ENCODE data around the gene SVEP1.
"Not testable (repeated sequence)": the region's sequence is repeated elsewhere in the genome, so short reads cannot be mapped to it uniquely, and the experiment has no call there.

Gene SVEP1

DNA sequence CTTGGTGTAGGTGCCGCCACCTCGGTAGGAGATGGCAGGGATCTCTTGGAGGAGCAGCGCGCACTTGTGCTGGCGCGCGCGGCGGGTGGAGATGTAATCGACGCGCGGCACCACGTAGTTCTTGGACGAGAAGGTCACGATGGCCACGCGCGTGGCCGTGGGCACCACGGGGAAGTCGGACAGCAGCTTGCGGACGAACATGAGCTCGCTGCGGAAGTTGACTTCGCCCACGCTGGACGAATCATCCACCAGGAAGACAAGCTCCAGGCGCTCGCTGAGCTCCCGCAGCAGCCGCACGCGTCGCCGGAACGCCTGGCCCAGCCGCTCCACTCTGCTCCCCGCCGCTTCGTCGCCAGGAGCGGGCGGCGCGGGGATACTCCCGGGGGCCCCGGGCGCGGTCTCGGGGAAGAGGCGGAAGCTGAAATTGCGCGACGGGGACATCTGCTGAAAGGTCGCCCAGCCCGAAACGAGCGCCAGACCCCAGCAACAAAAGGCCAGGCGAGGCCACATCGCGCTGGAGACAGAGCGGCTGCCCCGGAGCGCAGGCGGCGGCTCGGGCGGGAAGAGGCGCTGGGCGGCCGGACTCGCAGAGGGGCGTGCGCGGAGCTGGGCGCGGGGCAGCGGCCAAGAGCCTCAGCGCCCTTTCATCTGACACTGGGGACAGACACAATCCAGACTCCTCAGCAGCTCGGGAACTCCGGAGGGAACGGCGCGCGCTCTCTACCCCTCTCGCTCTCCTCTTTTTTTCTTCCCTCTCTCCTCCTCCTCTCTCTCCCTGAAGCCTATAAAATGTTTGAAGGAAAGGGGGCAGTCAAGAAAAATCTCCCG, at the start of gene SVEP1:
Gene SVEP1 (minus strand): TSS at position 708 of the 828 bp plus-strand sequence. CDS start 198 bp downstream, at position 510.
- peak; percentile 45 for DNase-seq

GRCh38 chr9:110626101-110626829, 46.7 kb upstream of the SVEP1 start:
- no peak for DNase-seq

DNA sequence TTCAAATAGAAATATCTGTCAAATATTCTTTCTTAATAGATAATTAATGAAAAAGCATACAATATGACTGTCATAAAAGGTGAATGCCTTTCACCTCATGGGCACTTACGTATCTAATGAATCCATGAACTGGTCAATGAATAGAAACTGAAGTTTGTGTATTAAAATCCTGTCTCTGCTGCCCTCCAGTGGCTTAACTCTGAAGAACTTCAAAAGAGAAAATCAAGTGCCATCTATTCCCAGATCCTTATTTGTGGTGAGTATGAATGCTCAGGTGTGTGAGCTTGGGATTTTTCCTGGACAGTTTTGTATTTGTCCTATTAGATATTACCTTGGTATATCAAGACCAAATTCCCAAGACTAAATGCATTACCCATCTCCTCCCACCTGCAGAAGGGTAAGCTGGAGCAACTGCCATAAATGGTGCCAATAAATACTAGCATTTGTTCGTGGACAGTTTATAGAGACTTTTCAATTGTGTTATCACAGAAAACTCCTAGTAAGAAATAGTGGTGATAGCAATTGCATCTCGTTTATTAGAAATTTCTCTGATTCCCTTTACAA, 44.0 kb upstream of the SVEP1 start:
- peak; percentile 68 for DNase-seq

- no peak for DNase-seq
These were observed 42.8 kb upstream of the SVEP1 start for GRCh38 chr9:110622368-110622767.

- DNase-seq: no peak
These were observed 41.2 kb upstream of the SVEP1 start for GRCh38 chr9:110620726-110621125.

DNA sequence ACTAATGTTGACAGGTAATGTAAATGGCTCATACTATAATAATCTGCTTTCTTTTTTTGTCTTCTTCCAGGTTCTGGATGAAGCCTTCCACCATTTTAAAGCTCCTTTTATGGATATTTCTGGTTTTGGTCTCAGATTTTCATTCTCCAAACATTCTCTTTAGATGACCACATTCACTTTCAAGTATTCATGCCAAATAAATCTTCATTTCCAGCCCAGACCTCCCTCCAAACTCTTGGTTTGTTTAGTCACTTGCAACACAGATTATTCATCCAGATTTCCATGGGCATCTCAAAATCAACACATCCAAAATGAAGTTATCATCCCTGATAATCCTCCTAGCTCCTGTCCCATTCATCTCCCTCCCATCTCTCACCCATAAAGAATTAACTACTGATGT, 40.3 kb upstream of the SVEP1 start:
- no peak for DNase-seq

- DNase-seq: no peak
These were observed 36.0 kb upstream of the SVEP1 start for GRCh38 chr9:110615498-110615897.

- DNase-seq: not testable (repeated sequence)
These were observed 35.0 kb upstream of the SVEP1 start for GRCh38 chr9:110614576-110614975.

DNA sequence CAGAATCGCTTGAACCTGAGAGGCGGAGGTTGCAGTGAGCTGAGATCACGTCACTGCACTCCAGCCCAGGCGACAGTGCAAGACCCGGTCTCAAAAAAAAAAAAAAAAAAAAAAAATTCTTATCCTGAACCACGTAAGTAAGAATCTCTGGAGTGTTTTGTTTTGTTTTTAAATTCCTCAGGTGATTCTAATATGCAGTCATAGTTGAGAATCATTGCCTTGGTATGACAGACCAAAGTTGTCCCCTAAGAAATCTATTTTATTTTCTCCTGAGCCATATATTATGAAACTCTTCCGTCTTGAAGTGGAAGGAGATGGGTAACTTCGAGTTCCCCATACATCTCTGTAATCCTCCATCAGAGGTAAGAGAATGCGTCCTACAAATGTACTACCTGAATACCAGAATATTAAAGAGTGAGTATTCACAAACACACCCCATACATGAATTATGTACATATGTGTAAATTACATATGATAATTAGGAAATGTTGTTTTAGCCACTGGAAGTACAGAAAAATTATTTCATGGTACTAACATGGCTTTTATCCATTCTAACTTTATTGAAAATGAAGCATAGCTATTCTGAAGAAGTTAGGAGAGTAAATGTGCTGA, 26.7 kb upstream of the SVEP1 start:
- no peak for DNase-seq

GRCh38 chr9:110605565-110605964, 26.0 kb upstream of the SVEP1 start:
- DNase-seq: no peak

- no peak for DNase-seq
These were observed 24.6 kb upstream of the SVEP1 start for GRCh38 chr9:110604171-110604601.

DNA sequence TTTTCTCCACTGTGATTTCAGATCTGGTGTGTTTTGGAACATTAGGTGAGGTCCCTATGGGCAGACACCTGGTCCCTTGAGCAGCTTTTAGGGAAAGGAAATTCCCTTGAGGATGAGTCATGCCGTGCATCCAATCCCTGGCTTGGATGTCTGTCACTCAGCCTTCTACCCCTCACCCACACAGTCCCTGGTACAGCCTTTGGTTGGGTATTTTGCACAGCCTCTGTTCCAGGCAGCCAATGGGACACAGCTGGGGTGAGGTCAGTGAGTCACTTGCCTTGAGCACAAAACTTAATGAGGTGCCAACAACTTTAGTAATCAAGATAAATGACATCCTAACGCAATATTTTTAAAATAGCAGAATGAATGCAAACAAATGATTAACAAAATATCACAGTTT, 22.7 kb upstream of the SVEP1 start:
- DNase-seq: no peak

DNA sequence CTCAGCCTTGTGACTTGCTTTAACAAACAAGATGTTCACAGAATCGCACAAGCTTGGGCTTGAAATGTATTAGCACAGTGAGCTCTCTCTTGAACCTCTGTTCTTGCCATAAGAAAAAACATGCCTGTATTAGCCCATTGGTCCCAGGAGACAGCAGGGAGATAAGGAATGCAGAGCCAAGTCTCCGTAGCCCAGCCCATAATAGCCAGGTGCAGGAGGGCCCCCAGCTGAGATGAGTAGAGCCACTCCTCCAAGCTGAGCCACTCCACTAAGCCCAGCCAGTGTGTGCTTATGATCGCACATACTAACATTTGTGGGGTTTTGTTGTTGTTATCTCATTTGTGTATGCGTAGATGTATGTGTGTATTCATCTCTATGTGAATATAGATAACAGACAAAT, 21.6 kb upstream of the SVEP1 start:
- no peak for DNase-seq

DNA sequence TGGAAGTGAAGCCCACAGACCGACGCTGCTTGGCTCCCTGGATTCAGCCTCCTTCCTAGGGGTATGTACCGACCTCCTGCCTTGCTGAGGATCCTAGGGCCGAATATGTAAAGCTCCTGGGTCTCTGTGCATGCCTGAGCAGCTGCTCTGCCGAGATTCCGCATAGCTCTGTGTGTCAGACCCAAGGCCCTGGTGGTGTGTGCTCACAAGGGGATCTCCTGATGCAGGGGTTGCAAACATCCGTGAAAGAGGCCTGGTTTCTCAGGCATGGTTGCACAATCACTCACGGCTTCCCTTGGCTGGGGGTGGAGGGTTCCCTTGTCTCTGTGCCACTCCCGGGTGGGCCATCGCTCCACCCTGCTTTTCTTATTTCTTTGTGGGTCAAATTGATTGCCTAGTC, 19.9 kb upstream of the SVEP1 start:
- no peak for DNase-seq

- no peak for DNase-seq
These were observed 12.7 kb upstream of the SVEP1 start for GRCh38 chr9:110592044-110592830.

GRCh38 chr9:110591526-110591925, 12.0 kb upstream of the SVEP1 start:
- DNase-seq: no peak

DNA sequence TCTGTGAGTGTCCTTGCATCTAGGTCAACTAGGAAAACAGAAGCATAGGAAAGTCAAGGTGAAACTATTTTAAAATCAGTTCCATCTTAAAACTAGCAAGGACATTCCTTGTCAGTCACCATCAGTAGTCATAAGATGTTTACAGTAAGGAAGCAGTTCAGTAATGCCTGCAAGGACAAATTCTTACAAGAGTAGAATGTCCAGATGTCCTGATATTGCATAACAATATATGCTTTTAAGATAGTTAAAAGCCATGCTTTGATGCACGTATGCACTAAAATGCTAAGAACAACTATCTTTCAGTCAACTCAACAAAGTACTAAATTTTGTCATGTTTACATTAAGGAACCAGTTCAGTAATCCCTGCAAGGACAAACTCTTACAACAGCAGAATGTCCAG, 11.3 kb upstream of the SVEP1 start:
- DNase-seq: no peak

DNA sequence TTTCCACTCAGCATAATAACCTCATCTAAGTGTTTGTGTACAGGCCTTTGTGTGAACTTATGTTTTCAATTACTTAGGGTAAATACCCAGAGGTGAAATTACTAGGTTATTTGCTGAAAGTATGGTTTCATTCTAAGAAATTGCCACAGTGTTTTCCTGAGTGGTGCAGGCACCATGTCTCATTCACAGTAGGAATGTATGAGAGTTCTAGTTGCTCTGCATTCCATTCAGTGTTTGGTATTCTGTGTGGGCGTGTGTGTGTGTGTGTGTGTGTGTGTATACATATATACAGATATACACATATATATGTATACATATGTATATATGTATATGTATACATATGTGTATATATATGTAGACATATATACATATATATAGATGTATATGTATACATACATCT, 8.8 kb upstream of the SVEP1 start:
- DNase-seq: no peak

DNA sequence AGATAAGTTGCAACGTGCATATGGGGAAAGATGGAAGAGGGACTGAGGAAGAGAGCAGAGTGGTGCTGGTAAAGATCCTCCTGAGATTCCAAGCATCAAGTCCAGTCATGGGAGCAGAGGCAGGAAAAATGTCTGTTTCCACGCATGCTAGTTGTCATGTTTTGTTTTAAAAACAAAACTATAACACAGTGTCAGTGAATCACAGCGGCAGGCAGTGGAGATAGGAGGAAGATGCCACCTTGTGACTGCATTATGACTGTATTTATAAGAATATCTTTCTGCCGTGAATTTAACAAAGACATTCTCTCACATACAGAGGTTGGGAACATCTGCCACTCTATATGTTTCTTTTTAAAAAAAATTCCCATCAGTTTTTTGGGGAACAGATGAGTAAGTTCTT, 3.7 kb upstream of the SVEP1 start:
- no peak for DNase-seq

DNA sequence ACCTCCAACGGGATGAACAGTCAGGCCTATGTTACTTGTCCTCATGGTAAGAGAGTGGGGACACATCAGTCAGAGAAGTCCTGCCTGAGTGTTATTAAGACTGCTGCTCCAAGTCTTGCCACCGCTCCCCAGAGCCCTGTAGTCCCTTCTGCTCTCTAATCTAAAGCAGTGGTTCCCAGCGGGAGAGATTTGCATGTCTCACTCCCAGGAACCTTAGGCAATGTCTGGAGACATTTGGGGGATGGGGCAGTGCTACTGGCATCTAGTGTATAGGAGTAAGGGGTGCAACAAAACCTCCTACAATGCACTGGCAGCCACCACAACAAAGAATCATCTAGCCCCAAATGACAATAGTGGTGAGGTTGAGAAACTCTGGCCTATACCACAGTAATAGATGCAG, 2.6 kb upstream of the SVEP1 start:
- no peak for DNase-seq

DNA sequence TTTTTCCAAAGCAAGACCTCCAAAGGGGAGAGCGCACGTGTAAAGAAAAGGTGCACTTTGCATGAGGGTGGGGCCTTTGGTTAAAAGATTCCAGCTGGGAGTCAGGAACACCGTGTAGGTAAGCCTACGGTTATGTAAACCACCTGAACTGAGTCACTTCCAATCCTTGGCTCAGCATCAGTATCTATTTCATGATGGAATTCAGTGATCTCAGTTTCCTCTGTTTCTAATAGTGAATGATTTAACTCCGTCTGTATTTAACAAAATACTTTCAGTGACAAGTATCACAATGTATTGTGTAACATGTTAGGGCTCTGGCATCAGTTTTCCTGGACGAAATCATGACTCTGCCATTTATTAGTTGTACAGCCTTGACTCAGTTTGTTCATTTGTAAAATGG, 1.3 kb upstream of the SVEP1 start:
- no peak for DNase-seq

- no peak for DNase-seq
These were observed 300 bp upstream of the SVEP1 start for GRCh38 chr9:110579862-110580219.

- DNase-seq: no peak
These were observed 937 bp downstream of the SVEP1 start for GRCh38 chr9:110578575-110579033.
